HG02623 (cell line): Measurements from ENCODE around the gene DNAJC4.
A peak's percentile ranks its signal among the peaks of the same experiment; 100 is the strongest.

Experiments used
- ATAC-seq: cut with Tn5 transposase; IDR thresholded peaks from one replicate; pipeline ENCODE4 v1.9.1; 2021; ENCODE audit warnings: moderate library complexity; ENCODE audit not compliant: unreplicated experiment

DNAJC4 gene

GRCh38 chr11:64269540-64270220 is 39.3 kb downstream of the DNAJC4 start:
- peak; percentile 63 for ATAC-seq

- no peak for ATAC-seq
Observed at GRCh38 chr11:64275031-64275800, 44.9 kb downstream of the DNAJC4 start.

- no peak for ATAC-seq
Observed at GRCh38 chr11:64275841-64276240, 45.5 kb downstream of the DNAJC4 start.

- ATAC-seq, result no peak
Observed at GRCh38 chr11:64276653-64277431, 46.5 kb downstream of the DNAJC4 start.

- ATAC-seq, result no peak
Observed at GRCh38 chr11:64278576-64279190, 48.3 kb downstream of the DNAJC4 start.

- ATAC-seq, result no peak
Observed at GRCh38 chr11:64281957-64282770, 51.8 kb downstream of the DNAJC4 start.

GRCh38 chr11:64283092-64283491 is 52.7 kb downstream of the DNAJC4 start:
- ATAC-seq, result no peak
